HS-5 (cell line): ENCODE data around the gene SLAMF9.

Experiments
- DNase-seq: peaks from one replicate; pipeline ENCODE4 v3.0.0-alpha.2; 2012; ENCODE audit warnings: low read depth

Gene SLAMF9

GRCh38 chr1:159953536-159954515, at the start of gene SLAMF9:
Gene SLAMF9, minus strand, starts transcription at chr1:159954237. Its CDS starts 100 bp downstream, at chr1:159954137.
- peak; percentile 15 for DNase-seq

- DNase-seq, result no peak
These were observed 47.4 kb upstream of the SLAMF9 start for GRCh38 chr1:160001440-160001839.

GRCh38 chr1:159999204-159999603, 45.2 kb upstream of the SLAMF9 start:
- no peak for DNase-seq

GRCh38 chr1:159996653-159997052, 42.6 kb upstream of the SLAMF9 start:
- DNase-seq, result peak; percentile 90

GRCh38 chr1:159994896-159995295, 40.9 kb upstream of the SLAMF9 start:
- no peak for DNase-seq

- DNase-seq, result no peak
These were observed 39.9 kb upstream of the SLAMF9 start for GRCh38 chr1:159993911-159994310.

GRCh38 chr1:159992161-159992560, 38.1 kb upstream of the SLAMF9 start:
- DNase-seq, result no peak

GRCh38 chr1:159991513-159991912, 37.5 kb upstream of the SLAMF9 start:
- no peak for DNase-seq

- no peak for DNase-seq
These were observed 36.0 kb upstream of the SLAMF9 start for GRCh38 chr1:159990005-159990404.

- no peak for DNase-seq
These were observed 35.5 kb upstream of the SLAMF9 start for GRCh38 chr1:159989581-159989980.

- no peak for DNase-seq
These were observed 34.0 kb upstream of the SLAMF9 start for GRCh38 chr1:159988006-159988405.

- no peak for DNase-seq
These were observed 33.1 kb upstream of the SLAMF9 start for GRCh38 chr1:159987186-159987585.

GRCh38 chr1:159986531-159986930, 32.5 kb upstream of the SLAMF9 start:
- DNase-seq, result no peak

GRCh38 chr1:159986093-159986492, 32.1 kb upstream of the SLAMF9 start:
- DNase-seq, result no peak

- DNase-seq, result no peak
These were observed 31.4 kb upstream of the SLAMF9 start for GRCh38 chr1:159985473-159985872.

GRCh38 chr1:159983681-159984080, 29.6 kb upstream of the SLAMF9 start:
- no peak for DNase-seq

GRCh38 chr1:159982280-159982679, 28.2 kb upstream of the SLAMF9 start:
- no peak for DNase-seq

GRCh38 chr1:159981351-159982055, 27.5 kb upstream of the SLAMF9 start:
- DNase-seq, result no peak

- DNase-seq, result no peak
These were observed 26.7 kb upstream of the SLAMF9 start for GRCh38 chr1:159980786-159981185.

GRCh38 chr1:159980076-159980475, 26.0 kb upstream of the SLAMF9 start:
- DNase-seq, result no peak

GRCh38 chr1:159979257-159979656, 25.2 kb upstream of the SLAMF9 start:
- no peak for DNase-seq

- DNase-seq, result no peak
These were observed 24.0 kb upstream of the SLAMF9 start for GRCh38 chr1:159978107-159978398.

- no peak for DNase-seq
These were observed 23.5 kb upstream of the SLAMF9 start for GRCh38 chr1:159977364-159978106.
